NOMO-1 treated with dmso at 0.1 percent for 144 hours (cell line): ENCODE data around the gene MAPK10.

Experiments
- DNase-seq: peaks from one replicate; lab custom pipeline; 2025; ENCODE audit not compliant: unreplicated experiment; lab: John Stamatoyannopoulos, UW

Gene MAPK10

GRCh38 chr4:86359944-86360478 is at the start of gene MAPK10:
Gene MAPK10 (minus strand): TSS chr4:86360053.
- DNase-seq = peak; percentile 85

- no peak for DNase-seq
Observed at GRCh38 chr4:86403575-86403974, 43.7 kb upstream of the MAPK10 start.

GRCh38 chr4:86401826-86402225 is 42.0 kb upstream of the MAPK10 start:
- no peak for DNase-seq

DNA sequence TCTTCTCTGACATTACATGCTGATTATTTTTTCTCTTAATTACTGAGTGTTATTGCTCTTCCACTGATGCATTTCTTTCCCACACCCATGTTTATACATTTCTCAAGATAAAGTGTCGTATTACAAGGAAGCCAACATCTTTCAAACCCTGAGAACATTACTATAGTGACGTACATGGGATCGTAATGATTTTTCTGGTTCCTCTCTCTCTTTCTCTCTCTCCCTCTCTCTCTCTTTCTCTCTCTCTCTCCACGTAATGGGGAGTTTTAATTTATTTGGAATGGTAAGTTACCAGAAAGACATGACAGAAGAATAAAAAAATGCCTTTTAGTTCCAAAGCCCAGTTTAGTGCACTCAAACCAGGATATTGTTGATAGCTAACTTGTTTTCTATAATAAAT is 40.4 kb upstream of the MAPK10 start:
- no peak for DNase-seq

GRCh38 chr4:86398187-86398586 is 38.3 kb upstream of the MAPK10 start:
- no peak for DNase-seq

GRCh38 chr4:86393749-86394148 is 33.9 kb upstream of the MAPK10 start:
- no peak for DNase-seq

GRCh38 chr4:86389664-86390063 is 29.8 kb upstream of the MAPK10 start:
- no peak for DNase-seq

DNA sequence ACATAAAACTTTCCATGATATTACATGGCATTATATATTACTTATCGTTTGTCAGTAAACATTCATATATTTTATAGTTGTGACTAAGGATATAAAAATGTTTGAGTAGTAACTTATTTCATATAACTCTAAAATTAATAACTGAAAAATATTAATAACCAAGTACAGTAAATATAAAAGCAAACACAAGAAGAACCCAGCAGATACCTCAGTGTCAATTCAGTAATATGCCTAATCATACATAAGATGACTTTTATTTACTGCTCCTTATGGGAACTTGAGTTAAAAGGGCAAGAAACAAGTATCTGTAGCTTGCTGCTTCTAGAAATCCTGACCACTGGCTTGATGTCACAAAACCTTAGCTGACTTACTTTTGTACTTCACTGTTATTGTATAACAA is 28.4 kb upstream of the MAPK10 start:
- DNase-seq = no peak

GRCh38 chr4:86386817-86387415 is 27.1 kb upstream of the MAPK10 start:
- no peak for DNase-seq

DNA sequence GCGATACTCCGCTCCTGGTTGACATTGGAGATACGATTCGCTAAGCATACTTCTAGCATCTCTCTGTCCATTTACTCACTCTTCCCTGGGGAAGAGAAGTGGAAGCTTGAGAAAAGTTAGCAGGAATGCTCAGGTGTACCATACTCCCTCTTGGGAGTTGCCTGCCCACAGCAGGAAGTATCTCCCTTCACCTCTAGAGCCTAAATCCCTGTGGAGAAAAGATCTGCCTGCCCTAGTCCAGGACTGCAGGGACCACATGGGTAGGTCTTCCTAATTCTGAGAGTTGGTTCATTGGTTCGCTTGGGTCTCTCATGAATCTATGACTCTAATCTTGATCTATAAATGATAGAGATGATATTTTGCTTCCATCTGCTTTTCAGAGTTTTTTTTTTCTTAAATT is 26.3 kb upstream of the MAPK10 start:
- DNase-seq = no peak

GRCh38 chr4:86381431-86381830 is 21.6 kb upstream of the MAPK10 start:
- DNase-seq = no peak

DNA sequence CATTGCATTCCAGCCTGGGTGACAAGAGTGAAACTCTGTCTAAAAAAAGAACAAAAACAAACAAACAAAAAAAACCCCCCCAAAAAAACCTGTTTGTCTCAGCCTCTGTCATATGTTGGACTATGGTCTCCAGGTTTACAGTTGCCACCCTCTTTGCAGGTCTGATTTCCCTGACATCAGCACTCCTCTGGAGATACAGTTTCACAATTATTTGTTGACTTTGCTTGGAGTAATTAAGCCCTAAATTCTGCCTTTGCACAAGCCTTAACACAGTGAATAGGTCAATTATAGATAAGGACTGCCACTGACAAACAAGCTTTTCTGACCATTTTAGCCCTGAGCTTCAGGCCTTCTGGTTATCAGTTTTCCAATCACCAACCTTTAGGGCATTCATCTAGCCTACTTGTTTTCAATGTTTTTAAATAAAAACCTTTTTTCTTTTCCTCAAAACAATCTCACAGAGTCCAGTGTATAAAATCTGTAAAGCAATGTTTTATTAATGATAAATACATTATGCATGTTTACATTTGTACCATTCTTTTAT is 20.4 kb upstream of the MAPK10 start:
- no peak for DNase-seq

- no peak for DNase-seq
Observed at GRCh38 chr4:86376850-86377249, 17.0 kb upstream of the MAPK10 start.

DNA sequence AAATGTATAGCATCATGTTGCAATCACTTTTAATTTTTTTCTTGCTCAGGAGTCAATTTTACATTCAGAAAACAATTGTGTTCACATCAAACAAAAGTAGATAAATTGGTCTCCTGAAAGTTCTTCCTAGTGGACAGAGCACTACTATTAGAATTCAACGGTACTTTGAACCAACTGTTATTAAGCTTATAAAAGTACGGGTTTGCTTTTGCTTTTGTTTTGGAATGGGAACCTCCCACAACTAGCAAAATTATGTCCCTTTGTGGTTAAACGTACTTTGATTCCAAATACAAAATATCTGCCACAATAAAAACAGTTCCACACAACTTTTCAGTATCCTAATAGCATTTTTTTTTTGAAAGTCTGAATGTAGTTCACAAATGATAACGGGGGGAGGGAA is 8.6 kb upstream of the MAPK10 start:
- DNase-seq = no peak

DNA sequence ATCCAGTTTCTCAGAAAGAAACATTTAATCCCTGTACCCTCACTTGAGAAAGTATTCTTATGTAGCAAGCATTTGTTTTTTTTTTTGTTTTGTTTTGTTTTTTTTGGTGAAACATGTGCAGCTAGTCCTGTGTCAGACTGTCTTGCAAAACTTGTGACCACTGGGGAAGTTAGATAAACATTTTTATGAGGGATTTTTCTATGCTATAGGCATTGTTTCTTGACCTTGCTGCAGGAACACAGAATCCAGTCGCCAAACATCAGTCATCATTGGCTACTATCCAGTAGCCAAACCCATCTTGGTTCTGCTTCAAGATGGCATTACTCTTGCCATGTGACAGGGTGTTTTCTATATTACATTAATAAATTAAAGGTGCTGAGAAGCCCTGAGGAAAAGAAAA is 7.7 kb upstream of the MAPK10 start:
- no peak for DNase-seq

DNA sequence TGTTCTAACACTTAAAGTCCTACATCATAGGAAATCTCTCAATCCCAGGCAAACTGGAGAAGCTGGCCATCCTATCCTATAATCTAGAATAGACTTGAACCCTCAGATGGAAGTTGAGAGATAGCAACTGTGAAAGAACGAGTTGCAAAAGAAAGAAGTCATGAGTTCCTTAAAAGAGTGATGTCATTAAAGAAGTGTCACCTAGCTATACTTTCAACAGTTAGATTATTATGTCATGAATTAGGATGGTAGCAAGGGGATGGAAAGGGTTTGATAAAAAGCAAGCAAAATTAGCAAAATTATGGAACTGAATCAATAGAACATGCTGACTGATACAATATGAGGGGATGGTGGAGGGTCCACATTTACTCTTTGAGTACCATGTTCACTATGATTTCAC is 7.1 kb upstream of the MAPK10 start:
- no peak for DNase-seq

- no peak for DNase-seq
Observed at GRCh38 chr4:86362510-86362909, 2.7 kb upstream of the MAPK10 start.

DNA sequence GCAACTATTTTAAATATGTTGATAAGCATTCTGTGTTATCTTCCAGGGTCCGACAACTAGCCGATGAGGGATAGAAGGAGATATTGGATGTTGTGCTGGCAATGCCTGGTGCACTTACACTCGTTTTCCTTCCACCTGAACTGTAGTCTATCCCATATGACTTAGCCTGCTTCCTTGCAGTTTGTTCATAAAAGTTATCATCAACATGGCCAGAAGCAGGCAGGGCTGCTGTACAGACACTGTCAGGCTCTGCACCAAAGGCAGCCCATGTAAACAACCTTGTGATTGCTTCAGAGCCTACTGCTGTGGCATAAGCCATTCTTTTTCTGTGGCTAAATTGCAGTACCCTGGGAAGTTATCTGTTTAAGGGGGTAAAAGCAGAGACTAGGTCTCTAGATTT is 1.6 kb downstream of the MAPK10 start:
- DNase-seq = no peak

GRCh38 chr4:86357608-86358007 is 2.2 kb downstream of the MAPK10 start:
- DNase-seq = no peak

DNA sequence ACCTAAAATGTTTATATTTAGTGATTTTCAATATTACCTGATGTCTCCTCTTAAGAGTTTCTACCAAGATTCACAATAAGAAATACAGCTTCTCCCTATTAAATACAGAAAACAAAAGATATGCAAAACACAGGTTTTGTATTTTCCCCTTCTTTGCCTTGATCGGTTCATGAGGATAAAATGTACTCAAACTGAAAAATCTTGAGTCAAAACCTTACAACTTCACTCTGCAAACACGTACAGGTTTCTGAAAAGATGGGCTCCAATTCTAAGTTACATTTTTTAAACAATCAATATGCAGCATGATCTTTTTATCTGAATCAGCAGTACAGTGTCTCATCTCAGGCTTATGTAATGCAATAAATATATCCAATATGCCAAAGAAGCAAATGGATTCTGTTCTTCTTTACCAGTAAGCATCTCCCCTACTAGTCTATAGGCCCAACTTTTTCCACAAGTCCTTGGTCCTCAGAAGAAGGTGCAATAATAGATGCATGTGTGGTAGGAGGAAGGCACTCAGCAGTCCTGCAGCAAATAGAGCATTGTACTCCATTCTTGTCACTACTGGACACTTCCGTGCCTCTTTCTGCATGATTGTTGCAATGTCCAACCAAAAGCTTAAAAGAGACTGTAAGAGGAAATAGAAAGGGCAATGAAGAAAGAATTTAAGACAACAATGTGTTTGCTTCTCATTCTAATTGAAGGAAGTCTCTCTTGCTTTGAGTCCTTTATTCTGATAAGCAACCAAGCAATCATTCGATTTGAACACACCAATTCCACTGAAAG is 3.2 kb downstream of the MAPK10 start:
- no peak for DNase-seq

DNA sequence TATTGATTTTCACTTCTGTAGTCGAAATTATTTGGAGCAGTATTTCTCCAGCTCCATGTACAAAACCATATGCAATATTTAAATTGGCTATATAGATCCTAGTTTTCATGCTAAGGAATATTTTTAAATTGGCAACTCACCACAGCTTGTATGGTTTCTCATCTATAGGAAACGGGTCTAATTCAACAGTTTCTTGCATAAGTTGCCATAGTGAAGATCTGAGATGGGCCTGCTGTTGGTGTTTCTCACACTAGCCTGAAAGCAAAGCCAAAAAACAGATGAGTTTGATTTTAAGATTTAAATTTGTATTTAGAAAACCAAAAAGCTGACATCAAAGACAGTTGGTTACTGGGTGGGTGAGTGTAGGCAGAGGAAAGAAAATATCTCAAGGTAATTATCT is 5.5 kb downstream of the MAPK10 start:
- DNase-seq = no peak

DNA sequence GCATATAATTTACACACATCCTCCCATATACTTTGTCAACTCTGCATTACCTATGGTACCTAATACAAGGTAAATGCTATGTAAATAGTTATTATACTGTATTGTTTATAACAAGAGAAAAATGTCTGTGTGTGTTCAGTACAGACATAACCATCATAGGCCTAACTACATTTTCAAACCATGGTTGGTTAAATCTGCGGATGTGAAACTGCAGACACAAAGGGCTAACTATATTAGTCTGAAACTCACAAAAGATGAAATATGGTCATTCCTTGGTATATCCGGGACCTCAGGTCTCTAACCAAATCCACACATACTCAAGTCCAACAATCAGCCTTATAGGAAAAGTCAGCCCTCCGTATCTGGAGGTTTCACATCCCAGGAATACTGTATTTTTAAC is 13.5 kb downstream of the MAPK10 start:
- no peak for DNase-seq
